HL-60 (cell line): ENCODE data around the gene MAP3K20.

Source experiments
- REST ChIP-seq: IDR thresholded peaks from 2 replicates; pipeline ENCODE4 v1.6.1; 2012; ENCODE audit warnings: low read depth; ENCODE audit not compliant: insufficient replicate concordance
- TF ChIP-seq, protein P1 (sequence below): IDR thresholded peaks from one replicate; pipeline ENCODE4 v1.5.1; 2011; ENCODE audit warnings: low read length, control low read depth, inconsistent platforms; ENCODE audit not compliant: insufficient read depth

GRCh38 chr2:173079141-173079540, 3.5 kb downstream of the MAP3K20 start:
- TF ChIP-seq REST, result no peak
- TF ChIP-seq, protein P1, sequence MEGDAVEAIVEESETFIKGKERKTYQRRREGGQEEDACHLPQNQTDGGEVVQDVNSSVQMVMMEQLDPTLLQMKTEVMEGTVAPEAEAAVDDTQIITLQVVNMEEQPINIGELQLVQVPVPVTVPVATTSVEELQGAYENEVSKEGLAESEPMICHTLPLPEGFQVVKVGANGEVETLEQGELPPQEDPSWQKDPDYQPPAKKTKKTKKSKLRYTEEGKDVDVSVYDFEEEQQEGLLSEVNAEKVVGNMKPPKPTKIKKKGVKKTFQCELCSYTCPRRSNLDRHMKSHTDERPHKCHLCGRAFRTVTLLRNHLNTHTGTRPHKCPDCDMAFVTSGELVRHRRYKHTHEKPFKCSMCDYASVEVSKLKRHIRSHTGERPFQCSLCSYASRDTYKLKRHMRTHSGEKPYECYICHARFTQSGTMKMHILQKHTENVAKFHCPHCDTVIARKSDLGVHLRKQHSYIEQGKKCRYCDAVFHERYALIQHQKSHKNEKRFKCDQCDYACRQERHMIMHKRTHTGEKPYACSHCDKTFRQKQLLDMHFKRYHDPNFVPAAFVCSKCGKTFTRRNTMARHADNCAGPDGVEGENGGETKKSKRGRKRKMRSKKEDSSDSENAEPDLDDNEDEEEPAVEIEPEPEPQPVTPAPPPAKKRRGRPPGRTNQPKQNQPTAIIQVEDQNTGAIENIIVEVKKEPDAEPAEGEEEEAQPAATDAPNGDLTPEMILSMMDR, result no peak
